NCI-H748 (cell line): ENCODE results near the gene ADGRE2.
"Not testable (repeated sequence)": the region's sequence is repeated elsewhere in the genome, so short reads cannot be mapped to it uniquely, and the experiment has no call there.

ENCODE experiments used
- DNase-seq: peaks from one replicate; lab custom pipeline; 2025; ENCODE audit not compliant: unreplicated experiment; lab: John Stamatoyannopoulos, UW

ADGRE2 gene

GRCh38 chr19:14780622-14781225, 2.4 kb upstream of the ADGRE2 start:
- not testable (repeated sequence) for DNase-seq

- DNase-seq, result no peak
These were observed 791 bp upstream of the ADGRE2 start for GRCh38 chr19:14779151-14779550.

GRCh38 chr19:14777645-14778044, 715 bp downstream of the ADGRE2 start:
- not testable (repeated sequence) for DNase-seq

- DNase-seq, result no peak
These were observed 2.3 kb downstream of the ADGRE2 start for GRCh38 chr19:14775869-14776586.

GRCh38 chr19:14775326-14775725, 3.0 kb downstream of the ADGRE2 start:
- not testable (repeated sequence) for DNase-seq

- no peak for DNase-seq
These were observed 4.0 kb downstream of the ADGRE2 start for GRCh38 chr19:14774373-14774772.

- DNase-seq, result not testable (repeated sequence)
These were observed 4.6 kb downstream of the ADGRE2 start for GRCh38 chr19:14773722-14774121.

- DNase-seq, result no peak
These were observed 5.4 kb downstream of the ADGRE2 start for GRCh38 chr19:14772995-14773394.

- DNase-seq, result no peak
These were observed 5.9 kb downstream of the ADGRE2 start for GRCh38 chr19:14772467-14772866.

- no peak for DNase-seq
These were observed 7.2 kb downstream of the ADGRE2 start for GRCh38 chr19:14770944-14771839.

GRCh38 chr19:14770136-14770535, 8.2 kb downstream of the ADGRE2 start:
- DNase-seq, result no peak

- DNase-seq, result no peak
These were observed 9.2 kb downstream of the ADGRE2 start for GRCh38 chr19:14769201-14769600.

- DNase-seq, result no peak
These were observed 10.4 kb downstream of the ADGRE2 start for GRCh38 chr19:14768001-14768400.

GRCh38 chr19:14767466-14767971, 10.8 kb downstream of the ADGRE2 start:
- no peak for DNase-seq

- DNase-seq, result not testable (repeated sequence)
These were observed 12.5 kb downstream of the ADGRE2 start for GRCh38 chr19:14765841-14766240.

GRCh38 chr19:14765403-14765802, 13.0 kb downstream of the ADGRE2 start:
- not testable (repeated sequence) for DNase-seq

GRCh38 chr19:14764401-14764800, 14.0 kb downstream of the ADGRE2 start:
- DNase-seq, result no peak

- no peak for DNase-seq
These were observed 14.7 kb downstream of the ADGRE2 start for GRCh38 chr19:14763497-14764145.

- no peak for DNase-seq
These were observed 16.2 kb downstream of the ADGRE2 start for GRCh38 chr19:14762111-14762510.

- peak; percentile 7 for DNase-seq
These were observed 16.8 kb downstream of the ADGRE2 start for GRCh38 chr19:14761607-14762006.

- DNase-seq, result peak; percentile 85
These were observed 19.5 kb downstream of the ADGRE2 start for GRCh38 chr19:14758816-14759215.
